CD14-positive monocyte (primary cell): ENCODE measurements around the gene PHF13. TPM values are rescaled to one million over a fixed set of nuclear protein-coding genes. Genes with fewer than 3 reads are reported as not detected.

Experiments used
- DNase-seq, 3 donors: peaks; one replicate each; pipeline ENCODE4 v3.0.0-alpha.2; 2011 to 2022
- H2AFZ ChIP-seq: 2 replicates; pipeline ENCODE4 v1.6.0; 2012; ENCODE audit warnings: mild to moderate bottlenecking, low read depth, low read length, inconsistent platforms; ENCODE audit not compliant: insufficient read depth, poor library complexity, severe bottlenecking
- H3K27ac ChIP-seq, 2 donors: 1 replicate in 1 of 2; 2 replicates in 1 of 2; pipeline ENCODE4 v1.5.1; 2012 to 2013; ENCODE audit warnings: low read length in 2 of 2, control low read depth in 1 of 2, inconsistent platforms in 1 of 2, low read depth in 1 of 2, mild to moderate bottlenecking in 1 of 2
- H3K27me3 ChIP-seq, 2 donors: one replicate each; pipeline versions ENCODE4 v1.6.0 to v1.6.1; 2011 to 2013; ENCODE audit warnings: low read length in 2 of 2; ENCODE audit not compliant: control insufficient read depth in 2 of 2, insufficient read depth in 2 of 2
- H3K36me3 ChIP-seq, 2 donors: replicated peaks in 1 of 2; 1 replicate in 1 of 2; 2 replicates in 1 of 2; pipeline versions ENCODE4 v1.5.1 to v1.6.1; 2012 to 2013; ENCODE audit warnings: low read length in 2 of 2, control low read depth in 1 of 2, inconsistent platforms in 1 of 2, mild to moderate bottlenecking in 1 of 2; ENCODE audit not compliant: insufficient read depth in 2 of 2, control insufficient read depth in 1 of 2
- H3K4me1 ChIP-seq, 2 donors: 1 replicate in 1 of 2; 2 replicates in 1 of 2; pipeline versions ENCODE4 v1.5.1 to v1.6.1; 2012 to 2013; ENCODE audit warnings: low read length in 2 of 2, control low read depth in 1 of 2, inconsistent platforms in 1 of 2, mild to moderate bottlenecking in 1 of 2, moderate library complexity in 1 of 2; ENCODE audit not compliant: insufficient read depth in 2 of 2, control insufficient read depth in 1 of 2
- H3K4me2 ChIP-seq: replicated peaks from 2 replicates; pipeline ENCODE3; 2012; ENCODE audit warnings: low read length, moderate library complexity, mild to moderate bottlenecking; ENCODE audit not compliant: poor library complexity, severe bottlenecking; ENCODE audit errors: extremely low read depth
- H3K4me3 ChIP-seq, 3 experiments: fragments of 200-600 bp in 1 of 3; sonication (generic) in 1 of 3; replicated peaks in 1 of 3; 1 replicate in 2 of 3; 2 replicates in 1 of 3; pipeline ENCODE4 v1.5.1; 2011 to 2013; ENCODE audit warnings: low read length in 3 of 3, mild to moderate bottlenecking in 3 of 3, control low read depth in 2 of 3, low read depth in 2 of 3, inconsistent platforms in 1 of 3, moderate library complexity in 1 of 3
- H3K79me2 ChIP-seq: 2 replicates; pipeline ENCODE4 v1.6.0; 2012; ENCODE audit warnings: mild to moderate bottlenecking, control low read depth, inconsistent platforms, low read length, moderate library complexity; ENCODE audit not compliant: insufficient read depth
- H3K9ac ChIP-seq: 2 replicates; pipeline ENCODE4 v1.6.0; 2017; ENCODE audit warnings: low read length, mild to moderate bottlenecking; ENCODE audit not compliant: insufficient read depth, poor library complexity, severe bottlenecking
- H3K9me3 ChIP-seq, 2 donors: replicated peaks in 1 of 2; 1 replicate in 1 of 2; 2 replicates in 1 of 2; pipeline versions ENCODE4 v1.5.1 to v1.6.1; 2012 to 2013; ENCODE audit warnings: low read length in 2 of 2, control low read depth in 1 of 2; ENCODE audit not compliant: control insufficient read depth in 1 of 2, insufficient read depth in 1 of 2
- H4K20me1 ChIP-seq: 2 replicates; pipeline ENCODE4 v1.6.0; 2012; ENCODE audit warnings: mild to moderate bottlenecking, low read length, control low read depth, moderate library complexity; ENCODE audit not compliant: insufficient read depth
- H3K27ac Mint-ChIP-seq, 7 donors: one replicate each; pipeline ENCODE4 v1.8.0; 2020; ENCODE audit warnings: mild to moderate bottlenecking in 7 of 7, mixed read lengths in 7 of 7, moderate library complexity in 6 of 7, inconsistent platforms in 2 of 7
- H3K27me3 Mint-ChIP-seq, 3 donors: one replicate each; pipeline ENCODE4 v1.8.0; 2021 to 2022; ENCODE audit warnings: low read depth in 3 of 3, mild to moderate bottlenecking in 3 of 3, mixed read lengths in 3 of 3, moderate library complexity in 3 of 3, inconsistent platforms in 1 of 3
- H3K36me3 Mint-ChIP-seq, 2 donors: one replicate each; pipeline ENCODE4 v1.8.0; 2020; ENCODE audit warnings: mixed read lengths in 2 of 2, inconsistent platforms in 1 of 2, mild to moderate bottlenecking in 1 of 2
- H3K4me1 Mint-ChIP-seq: one replicate; pipeline ENCODE4 v1.8.0; 2020; ENCODE audit warnings: mild to moderate bottlenecking, mixed read lengths
- H3K4me3 Mint-ChIP-seq, 2 donors: one replicate each; pipeline ENCODE4 v1.8.0; 2020; ENCODE audit warnings: mild to moderate bottlenecking in 2 of 2, mixed read lengths in 2 of 2, moderate library complexity in 1 of 2
- H3K9me3 Mint-ChIP-seq, 7 donors: one replicate each; pipeline ENCODE4 v1.8.0; 2020 to 2022; ENCODE audit warnings: mixed read lengths in 7 of 7, mild to moderate bottlenecking in 6 of 7, moderate library complexity in 6 of 7, inconsistent platforms in 2 of 7
- CTCF ChIP-seq: fragments of 200-600 bp; IDR thresholded peaks from one replicate; pipeline ENCODE4 v1.8.0; 2022; ENCODE audit warnings: antibody characterized with exemption, mild to moderate bottlenecking
- WGBS: methylation state at CpG from one replicate; pipeline ENCODE4 v1.1.5; 2013; ENCODE audit warnings: missing lambda C conversion rate; ENCODE audit not compliant: insufficient coverage; 5-methylcytosine and 5-hydroxymethylcytosine counted together
- intact Hi-C, 2 donors: fragments of 100-400 bp; cut with micrococcal nuclease; formaldehyde crosslinking; loops; one replicate each; pipeline versions ENCODE4 v1.15.0 to v1.15.1; 2023
- polyA minus RNA-seq: library from RNA; depleted of rRNA, polyadenylated mRNA; stranded (reverse); fragments of >200 nt; gene quantifications from 2 replicates; pipeline ENCODE4 v1.2.3, GENCODE V29; 2012
- polyA plus RNA-seq, 3 donors: library from polyadenylated mRNA; depleted of rRNA in 1 of 3; unstranded in 2 of 3; stranded (reverse) in 1 of 3; fragments of 300-500 nt in 2 of 3; fragments of >200 nt in 1 of 3; fragmentation: Illumina TruSeq in 2 of 3; gene quantifications; 1 replicate in 2 of 3; 2 replicates in 1 of 3; pipeline ENCODE4 v1.2.3, GENCODE V29; 2012 to 2021
- total RNA-seq, 12 experiments: library from RNA in 1 of 12; stranded (reverse) in 1 of 12; fragments of 120-200 nt in 1 of 12; gene quantifications; one replicate each; pipeline ENCODE4 v1.2.4 and lab custom pipeline; 2013 to 2026; ENCODE audit warnings: mixed read lengths in 6 of 12, inconsistent platforms in 1 of 12

The PHF13 gene
- 2.3 TPM for total RNA-seq (2013)
- polyA plus RNA-seq (1 to 10 TPM; 1.0 to 7.3 (median 1.7) TPM), polyA minus RNA-seq (2.4 and 2.9 TPM in 2 replicates), total RNA-seq (lab: John Stamatoyannopoulos, UW) (1.2 to 34.5 (median 4.3) reads per million in 11 experiments)

DNA sequence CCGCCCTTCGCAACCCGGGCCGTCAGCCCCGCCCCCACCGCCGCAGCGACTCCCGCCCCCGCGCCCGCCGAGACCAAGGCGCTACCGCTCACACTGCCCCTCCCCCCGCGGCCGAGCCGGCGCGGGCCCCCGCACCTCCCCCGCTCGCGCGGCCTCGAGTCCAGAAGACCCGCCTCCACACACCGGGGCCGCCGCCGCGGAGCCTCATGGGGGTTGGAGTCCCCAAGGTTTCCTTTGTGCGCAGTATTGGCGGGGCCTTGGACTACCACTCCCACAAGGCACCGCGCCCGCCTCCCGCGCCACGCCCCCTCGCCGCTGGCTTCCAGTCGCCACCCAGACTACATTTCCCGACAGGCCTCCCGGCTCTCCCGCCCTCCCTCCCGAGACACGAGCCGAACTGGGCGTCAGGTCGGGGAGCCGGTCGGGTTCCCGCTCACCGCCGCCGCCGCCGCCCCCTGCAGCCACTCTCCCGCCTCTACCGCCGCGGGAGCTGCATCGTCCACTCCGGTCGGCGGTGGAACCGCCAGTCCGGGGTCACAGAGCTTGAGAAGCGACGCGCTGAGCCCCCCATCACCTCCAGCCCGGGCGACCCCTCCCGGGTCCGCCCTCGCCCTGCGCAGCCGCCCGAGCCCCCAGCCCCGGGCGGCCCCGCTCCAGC lies at the start of gene PHF13:
Gene PHF13 (plus strand): TSS at position 371 of the 658 bp plus-strand sequence. CDS start 336 bp downstream, outside the sequence.
- peaks cover 8 to 18% of the 10 kb centered on the region in 2 donors for H3K36me3 Mint-ChIP-seq
- peak within 1 kb of the TSS; percentile 72 to 90 (median 89) for H3K4me3 ChIP-seq
- H3K27me3 ChIP-seq = peaks cover 5 to 13% of the 10 kb centered on the region in 2 donors
- peaks cover 11 to 21% (median 17%) of the 10 kb centered on the region in 3 donors for H3K27me3 Mint-ChIP-seq
- H3K9me3 ChIP-seq = no peaks in the 10 kb centered on the region
- H3K27ac ChIP-seq = peak within 1 kb of the TSS; percentile 31 to 76
- peak within 1 kb of the TSS; percentile 77 for H3K9ac ChIP-seq
- DNase-seq = peak; percentile 98
- peaks cover 16% of the 10 kb centered on the region for H3K4me1 Mint-ChIP-seq
- H3K9me3 Mint-ChIP-seq = peaks cover 0 to 4% (median 0%) of the 10 kb centered on the region in 7 donors
- peak within 1 kb of the TSS; percentile 85 for H3K4me2 ChIP-seq
- WGBS = 0% methylated on average over 64 of the region's 84 CpGs
- intact Hi-C loops = loop anchor here in 1 of 2 donors (1.0 kb wide), 2 partner anchors 10 to 33 kb away; no protein-coding TSS in a partner anchor
- H3K4me3 Mint-ChIP-seq = peak within 1 kb of the TSS; percentile 88 to 94
- no peaks in the 10 kb centered on the region for H3K36me3 ChIP-seq
- no peak for TF ChIP-seq CTCF
- peak within 1 kb of the TSS; percentile 91 for H2AFZ ChIP-seq
- H3K27ac Mint-ChIP-seq = peak within 1 kb of the TSS; percentile 72 to 90 (median 80)
- H3K4me1 ChIP-seq = peaks cover 16 to 19% of the 10 kb centered on the region in 2 donors
- peaks cover 6% of the 10 kb centered on the region for H4K20me1 ChIP-seq
- peaks cover 6% of the 10 kb centered on the region for H3K79me2 ChIP-seq

GRCh38 chr1:6569033-6569432 lies 44.5 kb upstream of the PHF13 start:
- Histone ChIP-seq H3K4me3 (no peak overlapping the region), H3K9me3 (peaks cover 0 to 9% of the 10 kb centered on the region in 2 donors), H3K27me3 (no peaks in the 10 kb centered on the region), H3K36me3 (no peaks in the 10 kb centered on the region), H3K4me1 (no peaks in the 10 kb centered on the region), H2AFZ (no peak overlapping the region), H4K20me1 (no peaks in the 10 kb centered on the region), H3K27ac (no peak overlapping the region), H3K79me2 (no peaks in the 10 kb centered on the region), H3K9ac (no peak overlapping the region), H3K4me2 (no peak overlapping the region)
- TF ChIP-seq CTCF = no peak
- Mint-ChIP-seq H3K4me1 (no peaks in the 10 kb centered on the region), H3K9me3 (peaks cover 0 to 8% (median 4%) of the 10 kb centered on the region in 7 donors), H3K36me3 (no peaks in the 10 kb centered on the region), H3K27ac (no peak overlapping the region), H3K27me3 (peaks cover 6 to 11% (median 9%) of the 10 kb centered on the region in 3 donors), H3K4me3 (no peak overlapping the region)
- 89% methylated on average over 11 of the region's 11 CpGs for WGBS
- intact Hi-C loops = no loop called here
- no peak for DNase-seq
